Measurements from ENCODE around the gene LSR. TPM values are rescaled to one million over a fixed set of nuclear protein-coding genes. Genes with fewer than 3 reads are reported as not detected.

Gene LSR
- total RNA-seq, 1 donor from 2014 or later = 32.9 TPM

GRCh38 chr19:35274323-35274722 is 25.5 kb downstream of the LSR start:
- H3K27ac ChIP-seq = no peak overlapping the region
- no peaks in the 10 kb centered on the region for H3K27me3 ChIP-seq
- TF ChIP-seq, protein P1, sequence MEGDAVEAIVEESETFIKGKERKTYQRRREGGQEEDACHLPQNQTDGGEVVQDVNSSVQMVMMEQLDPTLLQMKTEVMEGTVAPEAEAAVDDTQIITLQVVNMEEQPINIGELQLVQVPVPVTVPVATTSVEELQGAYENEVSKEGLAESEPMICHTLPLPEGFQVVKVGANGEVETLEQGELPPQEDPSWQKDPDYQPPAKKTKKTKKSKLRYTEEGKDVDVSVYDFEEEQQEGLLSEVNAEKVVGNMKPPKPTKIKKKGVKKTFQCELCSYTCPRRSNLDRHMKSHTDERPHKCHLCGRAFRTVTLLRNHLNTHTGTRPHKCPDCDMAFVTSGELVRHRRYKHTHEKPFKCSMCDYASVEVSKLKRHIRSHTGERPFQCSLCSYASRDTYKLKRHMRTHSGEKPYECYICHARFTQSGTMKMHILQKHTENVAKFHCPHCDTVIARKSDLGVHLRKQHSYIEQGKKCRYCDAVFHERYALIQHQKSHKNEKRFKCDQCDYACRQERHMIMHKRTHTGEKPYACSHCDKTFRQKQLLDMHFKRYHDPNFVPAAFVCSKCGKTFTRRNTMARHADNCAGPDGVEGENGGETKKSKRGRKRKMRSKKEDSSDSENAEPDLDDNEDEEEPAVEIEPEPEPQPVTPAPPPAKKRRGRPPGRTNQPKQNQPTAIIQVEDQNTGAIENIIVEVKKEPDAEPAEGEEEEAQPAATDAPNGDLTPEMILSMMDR (IDR thresholded peaks at IDR 0.05) = no peak
- TF ChIP-seq POLR2A (IDR thresholded peaks at IDR 0.05) (no peak), POLR2AphosphoS5 (IDR thresholded peaks at IDR 0.05; ENCODE audit: insufficient read depth in 1 of 2, low read depth in 1 of 2) (no peak)
- H3K9me3 ChIP-seq = no peaks in the 10 kb centered on the region
- DNase-seq (ENCODE audit: extremely low spot score in 2 of 2) = no peak
- H3K4me3 ChIP-seq = no peak overlapping the region
- peaks cover 8 to 84% of the 10 kb centered on the region in 2 donors for H3K36me3 ChIP-seq
- intact Hi-C loops (cut with DNase I) = loop anchor here (10.0 kb wide), 1 partner anchor 210 kb away; no protein-coding TSS in a partner anchor
- H3K4me1 ChIP-seq = peaks cover 27% of the 10 kb centered on the region

DNA sequence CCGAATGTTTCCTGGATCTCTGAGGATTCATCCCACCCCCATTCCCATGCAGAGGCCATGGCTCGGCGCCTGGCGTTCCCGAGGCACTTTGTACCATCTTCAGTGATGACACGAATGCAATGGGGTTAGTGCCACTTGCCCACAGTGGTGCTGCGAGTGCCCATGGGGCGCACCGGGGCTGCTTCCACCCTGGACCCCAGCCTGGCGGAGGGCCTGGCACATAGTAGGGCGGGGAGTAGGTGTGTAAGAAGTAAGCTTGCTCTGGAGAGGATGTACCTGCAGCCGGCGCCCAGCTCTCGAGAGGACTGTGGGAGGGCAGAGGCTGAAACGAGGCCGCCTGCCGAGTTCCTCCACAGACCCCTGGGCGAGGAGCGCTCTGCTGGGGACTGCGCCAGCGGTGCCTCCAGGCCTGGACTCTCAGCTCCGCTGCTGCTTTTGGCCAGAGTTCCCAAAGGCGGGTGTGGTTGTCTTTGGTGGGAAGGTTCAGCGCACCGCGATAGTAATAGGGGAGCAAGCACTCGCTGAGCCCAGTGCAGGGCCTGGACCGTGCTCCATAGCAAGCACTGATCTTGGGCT is 28.0 kb downstream of the LSR start:
- Histone ChIP-seq H3K9me3 (no peaks in the 10 kb centered on the region), H3K4me3 (no peak overlapping the region), H3K36me3 (peaks cover 4 to 70% of the 10 kb centered on the region in 2 donors), H3K4me1 (peaks cover 21% of the 10 kb centered on the region), H3K27me3 (no peaks in the 10 kb centered on the region), H3K27ac (no peak overlapping the region)
- no peak for TF ChIP-seq POLR2A (IDR thresholded peaks at IDR 0.05)
- TF ChIP-seq POLR2AphosphoS5 (IDR thresholded peaks at IDR 0.05; ENCODE audit: insufficient read depth in 1 of 2, low read depth in 1 of 2) = no peak
- TF ChIP-seq, protein P1 (IDR thresholded peaks at IDR 0.05) = no peak
- intact Hi-C loops (cut with DNase I) = loop anchor here (10.0 kb wide), 1 partner anchor 212 kb away; no protein-coding TSS in a partner anchor
- no peak for DNase-seq (ENCODE audit: extremely low spot score in 2 of 2)

GRCh38 chr19:35278578-35279284 is 29.9 kb downstream of the LSR start:
- Histone ChIP-seq H3K27ac (no peak overlapping the region), H3K4me1 (peaks cover 23% of the 10 kb centered on the region), H3K9me3 (no peaks in the 10 kb centered on the region), H3K36me3 (peaks cover 4 to 54% of the 10 kb centered on the region in 2 donors), H3K4me3 (no peak overlapping the region), H3K27me3 (no peaks in the 10 kb centered on the region)
- TF ChIP-seq POLR2AphosphoS5 (IDR thresholded peaks at IDR 0.05; ENCODE audit: insufficient read depth in 1 of 2, low read depth in 1 of 2) (no peak), POLR2A (IDR thresholded peaks at IDR 0.05) (no peak)
- TF ChIP-seq, protein P1 (IDR thresholded peaks at IDR 0.05) = no peak
- no peak for DNase-seq (ENCODE audit: extremely low spot score in 2 of 2)
- intact Hi-C loops (cut with DNase I) = loop anchor here (10.0 kb wide), 1 partner anchor 214 kb away; no protein-coding TSS in a partner anchor

DNA sequence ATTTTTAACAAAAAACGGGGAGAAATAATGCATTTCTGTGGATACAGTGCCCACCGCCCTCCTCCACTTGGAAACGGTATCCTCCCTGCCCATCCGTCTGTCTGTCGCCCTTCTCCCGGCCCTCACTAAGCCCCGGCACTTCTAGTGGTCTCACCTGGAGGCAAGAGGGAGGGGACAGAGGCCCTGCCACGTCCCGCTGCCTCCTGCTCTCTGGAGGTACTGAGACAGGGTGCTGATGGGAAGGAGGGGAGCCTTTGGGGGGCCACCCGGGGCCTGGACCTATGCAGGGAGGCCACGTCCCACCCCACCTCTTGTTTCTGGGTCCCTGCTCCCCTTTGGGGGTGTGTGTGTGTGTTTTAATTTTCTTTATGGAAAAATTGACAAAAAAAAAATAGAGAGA is 30.6 kb downstream of the LSR start:
- peaks cover 18% of the 10 kb centered on the region for H3K4me1 ChIP-seq
- no peak for TF ChIP-seq POLR2AphosphoS5 (IDR thresholded peaks at IDR 0.05; ENCODE audit: insufficient read depth in 1 of 2, low read depth in 1 of 2)
- TF ChIP-seq, protein P1 (IDR thresholded peaks at IDR 0.05) = no peak
- no peak for TF ChIP-seq POLR2A (IDR thresholded peaks at IDR 0.05)
- peaks cover 0 to 48% of the 10 kb centered on the region in 2 donors for H3K36me3 ChIP-seq
- no peak for DNase-seq (ENCODE audit: extremely low spot score in 2 of 2)
- H3K27ac ChIP-seq = no peak overlapping the region
- intact Hi-C loops (cut with DNase I) = loop anchor here (10.0 kb wide), 1 partner anchor 215 kb away; no protein-coding TSS in a partner anchor
- no peaks in the 10 kb centered on the region for H3K27me3 ChIP-seq
- no peaks in the 10 kb centered on the region for H3K9me3 ChIP-seq
- no peak overlapping the region for H3K4me3 ChIP-seq
